Naive thymus-derived CD8-positive, alpha-beta T cell (primary cell): ENCODE measurements around the gene KIAA0232. TPM values are rescaled to one million over a fixed set of nuclear protein-coding genes. Genes with fewer than 3 reads are reported as not detected.
"Not testable (repeated sequence)": the region's sequence is repeated elsewhere in the genome, so short reads cannot be mapped to it uniquely, and the experiment has no call there.

ENCODE experiments used
- ATAC-seq, 2 donors: fragments of 150-1000 bp; cut with Tn5 transposase in 1 of 2; sonication (Bioruptor Pico), chemical (Tn5 transposase) in 1 of 2; 1 replicate in 1 of 2; 2 replicates in 1 of 2; pipeline ENCODE4 v1.10.0; 2021; ENCODE audit warnings: mild to moderate bottlenecking in 2 of 2, moderate library complexity in 2 of 2
- POLR2A ChIA-PET: fragments of 350-600 bp; sonication (Branson Sonifier 250); formaldehyde crosslinking; loops from one replicate; lab custom pipeline; 2021; ENCODE audit warnings: antibody characterized with exemption; lab: Charles Lee
- DNase-seq, 10 donors: peaks; one replicate each; pipeline versions ENCODE4 v3.0.0 to v3.0.0-alpha.2; 2020 to 2022
- H3K27ac Mint-ChIP-seq, 10 donors: one replicate each; pipeline ENCODE4 v1.8.0; 2020 to 2022; ENCODE audit warnings: mild to moderate bottlenecking in 10 of 10, mixed read lengths in 10 of 10, moderate library complexity in 4 of 10, inconsistent platforms in 1 of 10
- H3K27me3 Mint-ChIP-seq, 5 donors: one replicate each; pipeline ENCODE4 v1.8.0; 2021 to 2022; ENCODE audit warnings: mixed read lengths in 5 of 5
- H3K36me3 Mint-ChIP-seq, 3 donors: one replicate each; pipeline ENCODE4 v1.8.0; 2020 to 2022; ENCODE audit warnings: mixed read lengths in 3 of 3, mild to moderate bottlenecking in 2 of 3, inconsistent platforms in 1 of 3
- H3K4me1 Mint-ChIP-seq, 4 donors: one replicate each; pipeline ENCODE4 v1.8.0; 2021 to 2022; ENCODE audit warnings: mixed read lengths in 4 of 4
- H3K4me3 Mint-ChIP-seq, 10 donors: one replicate each; pipeline ENCODE4 v1.8.0; 2020 to 2022; ENCODE audit warnings: mild to moderate bottlenecking in 10 of 10, mixed read lengths in 10 of 10, moderate library complexity in 6 of 10, inconsistent platforms in 1 of 10
- H3K9me3 Mint-ChIP-seq, 9 donors: one replicate each; pipeline ENCODE4 v1.8.0; 2020 to 2022; ENCODE audit warnings: mixed read lengths in 9 of 9, mild to moderate bottlenecking in 3 of 9, inconsistent platforms in 1 of 9, moderate library complexity in 1 of 9
- polyA plus RNA-seq, 3 donors: library from polyadenylated mRNA; unstranded; fragments of 300-500 nt; fragmentation: Illumina TruSeq; gene quantifications; one replicate each; pipeline ENCODE4 v1.2.3, GENCODE V29; 2021
- total RNA-seq, 8 experiments: library from RNA in 2 of 8; stranded (reverse) in 2 of 8; gene quantifications; one replicate each; pipeline ENCODE4 v1.2.3 and lab custom pipeline; 2021 to 2026

KIAA0232 gene
- total and polyA plus RNA-seq, 5 experiments from 2014 or later = 11.9 to 31.0 (median 15.4) TPM

- H3K36me3 Mint-ChIP-seq = peaks cover 7 to 61% (median 10%) of the 10 kb centered on the region in 3 donors
These were observed 99.4 kb downstream of the KIAA0232 start for GRCh38 chr4:6881908-6882307.

GRCh38 chr4:6884341-6884870 lies 101.9 kb downstream of the KIAA0232 start:
- peaks cover 0 to 8% (median 2%) of the 10 kb centered on the region in 4 donors for H3K4me1 Mint-ChIP-seq
- POLR2A ChIA-PET = no interaction called here

More at GRCh38 chr4:6881908-6882307, 99.4 kb downstream of the KIAA0232 start:
- no peak overlapping the region for H3K4me3 Mint-ChIP-seq
- H3K27me3 Mint-ChIP-seq = no peaks in the 10 kb centered on the region
- DNase-seq = no peak
- H3K27ac Mint-ChIP-seq = no peak overlapping the region
- H3K4me1 Mint-ChIP-seq = peaks cover 0 to 8% (median 4%) of the 10 kb centered on the region in 4 donors
- ATAC-seq = no peak
- POLR2A ChIA-PET = interaction anchor here (1.4 kb wide), 1 partner anchor 17 kb away, joined by 3 read pairs; no protein-coding TSS in a partner anchor
- H3K9me3 Mint-ChIP-seq = no peaks in the 10 kb centered on the region

GRCh38 chr4:6885953-6886557 lies 103.5 kb downstream of the KIAA0232 start:
- ATAC-seq = peak in 1 of 2 donors; percentile 35
- Mint-ChIP-seq H3K36me3 (peaks cover 0 to 28% (median 2%) of the 10 kb centered on the region in 3 donors), H3K4me3 (no peak overlapping the region), H3K27ac (peak overlapping the region in 7 of 10 donors; percentile 8 to 82 (median 75)), H3K9me3 (no peaks in the 10 kb centered on the region), H3K27me3 (no peaks in the 10 kb centered on the region), H3K4me1 (peaks cover 0 to 17% (median 5%) of the 10 kb centered on the region in 4 donors)
- DNase-seq = no peak
- POLR2A ChIA-PET = interaction anchor here (0.7 kb wide), 1 partner anchor 176 kb away, joined by 4 read pairs; no protein-coding TSS in a partner anchor

More at GRCh38 chr4:6884341-6884870, 101.9 kb downstream of the KIAA0232 start:
- no peak overlapping the region for H3K4me3 Mint-ChIP-seq
- H3K27ac Mint-ChIP-seq = peak overlapping the region in 6 of 10 donors; percentile 19 to 58 (median 42)
- ATAC-seq = no peak
- no peaks in the 10 kb centered on the region for H3K9me3 Mint-ChIP-seq
- no peak for DNase-seq
- no peaks in the 10 kb centered on the region for H3K27me3 Mint-ChIP-seq
- peaks cover 0 to 38% (median 7%) of the 10 kb centered on the region in 3 donors for H3K36me3 Mint-ChIP-seq

- Mint-ChIP-seq H3K27ac (peak overlapping the region in 1 of 10 donors; percentile 59), H3K4me1 (peaks cover under 1 to 26% (median 11%) of the 10 kb centered on the region in 4 donors), H3K27me3 (no peaks in the 10 kb centered on the region), H3K36me3 (peaks cover 0 to 20% (median 2%) of the 10 kb centered on the region in 3 donors), H3K4me3 (no peak overlapping the region), H3K9me3 (no peaks in the 10 kb centered on the region)
- POLR2A ChIA-PET = interaction anchor here (1.1 kb wide), 1 partner anchor 24 kb away, joined by 3 read pairs; no protein-coding TSS in a partner anchor
- DNase-seq = no peak
- ATAC-seq = no peak
These were observed 104.4 kb downstream of the KIAA0232 start for GRCh38 chr4:6886886-6887285.

GRCh38 chr4:6887591-6888371 lies 105.3 kb downstream of the KIAA0232 start:
- Mint-ChIP-seq H3K36me3 (peaks cover 0 to 11% (median under 1%) of the 10 kb centered on the region in 3 donors), H3K4me1 (peaks cover 8 to 35% (median 20%) of the 10 kb centered on the region in 4 donors), H3K27ac (peak overlapping the region in 1 of 10 donors; percentile 28), H3K4me3 (no peak overlapping the region), H3K9me3 (no peaks in the 10 kb centered on the region), H3K27me3 (no peaks in the 10 kb centered on the region)
- POLR2A ChIA-PET = interaction anchor here (0.6 to 1.1 kb wide), 3 partner anchors 23 to 161 kb away, joined by 3 to 4 read pairs (median 4); no protein-coding TSS in a partner anchor
- ATAC-seq (no peak), DNase-seq (no peak)

- peaks cover 11 to 42% (median 25%) of the 10 kb centered on the region in 4 donors for H3K4me1 Mint-ChIP-seq
- POLR2A ChIA-PET = no interaction called here
- no peak overlapping the region for H3K27ac Mint-ChIP-seq
- H3K9me3 Mint-ChIP-seq = no peaks in the 10 kb centered on the region
- no peak for DNase-seq
- ATAC-seq = no peak
- H3K36me3 Mint-ChIP-seq = peaks cover 0 to 4% (median 0%) of the 10 kb centered on the region in 3 donors
- no peak overlapping the region for H3K4me3 Mint-ChIP-seq
- no peaks in the 10 kb centered on the region for H3K27me3 Mint-ChIP-seq
These were observed 106.1 kb downstream of the KIAA0232 start for GRCh38 chr4:6888506-6889071.

- Mint-ChIP-seq H3K36me3 (peaks cover 0 to 4% (median 0%) of the 10 kb centered on the region in 3 donors), H3K27ac (no peak overlapping the region), H3K27me3 (no peaks in the 10 kb centered on the region), H3K4me1 (peaks cover 14 to 47% (median 27%) of the 10 kb centered on the region in 4 donors), H3K9me3 (no peaks in the 10 kb centered on the region), H3K4me3 (no peak overlapping the region)
- DNase-seq (no peak), ATAC-seq (no peak)
- POLR2A ChIA-PET = interaction anchor here (1.2 to 1.6 kb wide), 2 partner anchors 21 to 106 kb away, joined by 3 to 5 read pairs; no protein-coding TSS in a partner anchor
These were observed 106.7 kb downstream of the KIAA0232 start for GRCh38 chr4:6889101-6889735.

- POLR2A ChIA-PET = interaction anchor here (1.2 to 1.6 kb wide), 2 partner anchors 21 to 106 kb away, joined by 3 to 5 read pairs; no protein-coding TSS in a partner anchor
- Mint-ChIP-seq H3K9me3 (no peaks in the 10 kb centered on the region), H3K27ac (peak overlapping the region in 2 of 10 donors; percentile 43 to 53), H3K4me3 (no peak overlapping the region), H3K4me1 (peaks cover 14 to 49% (median 27%) of the 10 kb centered on the region in 4 donors), H3K27me3 (no peaks in the 10 kb centered on the region), H3K36me3 (peaks cover 0 to under 1% (median 0%) of the 10 kb centered on the region in 3 donors)
- ATAC-seq = no peak
- no peak for DNase-seq
These were observed 107.3 kb downstream of the KIAA0232 start for GRCh38 chr4:6889736-6890324.

GRCh38 chr4:6890358-6890757 lies 107.8 kb downstream of the KIAA0232 start:
- Mint-ChIP-seq H3K27ac (peak overlapping the region in 1 of 10 donors; percentile 43), H3K36me3 (no peaks in the 10 kb centered on the region), H3K27me3 (no peaks in the 10 kb centered on the region), H3K9me3 (no peaks in the 10 kb centered on the region), H3K4me1 (peaks cover 14 to 50% (median 27%) of the 10 kb centered on the region in 4 donors), H3K4me3 (peak overlapping the region in 1 of 10 donors; percentile 39)
- POLR2A ChIA-PET = interaction anchor here (1.2 to 1.6 kb wide), 2 partner anchors 20 to 107 kb away, joined by 3 to 5 read pairs; no protein-coding TSS in a partner anchor
- no peak for DNase-seq
- no peak for ATAC-seq

GRCh38 chr4:6890971-6891370 lies 108.4 kb downstream of the KIAA0232 start:
- ATAC-seq, H3K36me3 Mint-ChIP-seq, H3K27ac Mint-ChIP-seq, H3K9me3 Mint-ChIP-seq, DNase-seq, H3K27me3 Mint-ChIP-seq: not testable (repeated sequence)
- Mint-ChIP-seq H3K4me1 (peaks cover 14 to 48% (median 28%) of the 10 kb centered on the region in 4 donors), H3K4me3 (peak overlapping the region in 2 of 10 donors; percentile 16 to 65)
- POLR2A ChIA-PET = interaction anchor here (1.1 kb wide), 1 partner anchor 177 kb away, joined by 3 read pairs; the partner anchor contains the start of gene GRPEL1
